Caco-2 (cell line): ENCODE measurements around the gene LTBP3. TPM values are rescaled to one million over a fixed set of nuclear protein-coding genes. Genes with fewer than 3 reads are reported as not detected.
A peak's percentile ranks its signal among the peaks of the same experiment; 100 is the strongest.

Experiments
- BruUV-seq: library from RNA; stranded (reverse); fragments of 400-500 nt; replicated peaks from 2 replicates; lab custom pipeline; 2021; lab: Mats Ljungman, UMichigan
- CTCF ChIA-PET: fragments of 300-600 bp; sonication (Branson Sonifier 250); formaldehyde crosslinking; loops from one replicate; lab custom pipeline; 2022; ENCODE audit warnings: antibody characterized with exemption; lab: Charles Lee
- POLR2A ChIA-PET: fragments of 300-600 bp; sonication (Branson Sonifier 250); formaldehyde crosslinking; loops from one replicate; lab custom pipeline; 2022; ENCODE audit warnings: antibody characterized with exemption; lab: Charles Lee
- DNase-seq, 2 experiments: peaks; one replicate each; pipeline versions ENCODE4 v3.0.0 to v3.0.0-alpha.2; 2020 to 2022
- H3K27me3 ChIP-seq: replicated peaks from 2 replicates; pipeline ENCODE4 v1.6.0; 2011; ENCODE audit warnings: low read length; ENCODE audit not compliant: control insufficient read depth, insufficient read depth
- H3K36me3 ChIP-seq: 2 replicates; pipeline ENCODE4 v1.5.1; 2011; ENCODE audit warnings: low read length; ENCODE audit not compliant: control insufficient read depth, insufficient read depth
- H3K4me1 ChIP-seq: fragments of 250-450 bp; sonication (Bioruptor Pico); 2 replicates; pipeline ENCODE4 v1.5.1; 2020; ENCODE audit warnings: mild to moderate bottlenecking
- H3K4me3 ChIP-seq: 2 replicates; pipeline ENCODE4 v1.5.1; 2011; ENCODE audit warnings: low read depth, mild to moderate bottlenecking, control low read depth, low read length
- H3K9me3 ChIP-seq: fragments of 250-450 bp; sonication (Bioruptor Pico); 2 replicates; pipeline ENCODE4 v1.5.1; 2020; ENCODE audit warnings: mild to moderate bottlenecking, moderate library complexity
- H3K27ac Mint-ChIP-seq: one replicate; pipeline ENCODE4 v1.8.0; 2022; ENCODE audit warnings: mixed read lengths; ENCODE audit not compliant: unreplicated experiment
- H3K27me3 Mint-ChIP-seq: one replicate; pipeline ENCODE4 v1.8.0; 2022; ENCODE audit warnings: mixed read lengths; ENCODE audit not compliant: insufficient read depth, unreplicated experiment
- H3K36me3 Mint-ChIP-seq: one replicate; pipeline ENCODE4 v1.8.0; 2022; ENCODE audit warnings: mild to moderate bottlenecking, mixed read lengths; ENCODE audit not compliant: insufficient read depth, unreplicated experiment
- H3K4me1 Mint-ChIP-seq: one replicate; pipeline ENCODE4 v1.8.0; 2022; ENCODE audit warnings: low read depth, mixed read lengths; ENCODE audit not compliant: unreplicated experiment
- H3K4me3 Mint-ChIP-seq: one replicate; pipeline ENCODE4 v1.8.0; 2022; ENCODE audit warnings: mild to moderate bottlenecking, moderate library complexity, mixed read lengths; ENCODE audit not compliant: unreplicated experiment
- H3K9me3 Mint-ChIP-seq: one replicate; pipeline ENCODE4 v1.8.0; 2022; ENCODE audit warnings: mixed read lengths; ENCODE audit not compliant: unreplicated experiment
- CTCF ChIP-seq, 2 experiments: fragments of 200-600 bp in 1 of 2; IDR thresholded peaks; 1 replicate in 1 of 2; 2 replicates in 1 of 2; pipeline versions ENCODE4 v1.5.1 to v1.8.0; 2011 to 2022; ENCODE audit warnings: antibody characterized with exemption in 1 of 2, control low read depth in 1 of 2, inconsistent platforms in 1 of 2, low read depth in 1 of 2, low read length in 1 of 2, mild to moderate bottlenecking in 1 of 2, moderate library complexity in 1 of 2; ENCODE audit not compliant: insufficient read depth in 1 of 2, severe bottlenecking in 1 of 2, unreplicated experiment in 1 of 2
- intact Hi-C: fragments of 100-400 bp; cut with micrococcal nuclease; formaldehyde crosslinking; loops from one replicate; pipeline ENCODE4 v1.10.0; 2022; ENCODE audit not compliant: unreplicated experiment
- total RNA-seq: library from RNA; stranded (reverse); gene quantifications from 2 replicates; pipeline ENCODE4 v1.2.3, GENCODE V29; 2022

Gene LTBP3
- total RNA-seq, 1 experiment from 2014 or later = 91.2 TPM

GRCh38 chr11:65576867-65577755 is 19.0 kb upstream of the LTBP3 start:
- Histone ChIP-seq H3K27me3 (no peaks in the 10 kb centered on the region), H3K9me3 (no peaks in the 10 kb centered on the region), H3K4me1 (peaks cover 28% of the 10 kb centered on the region), H3K36me3 (no peaks in the 10 kb centered on the region; the same call in 1 of the 2 replicates), H3K4me3 (peak overlapping the region; percentile 56)
- H3K9me3 Mint-ChIP-seq = no peaks in the 10 kb centered on the region
- peak overlapping the region; percentile 98 for H3K4me3 Mint-ChIP-seq
- TF ChIP-seq CTCF (IDR thresholded peaks at IDR 0.05; ENCODE audit: insufficient read depth in 1 of 2, low read depth in 1 of 2, low read length in 1 of 2, severe bottlenecking in 1 of 2, unreplicated experiment in 1 of 2) = no peak
- no peak for DNase-seq
- H3K36me3 Mint-ChIP-seq = peaks cover 40% of the 10 kb centered on the region
- peaks cover 8% of the 10 kb centered on the region for H3K4me1 Mint-ChIP-seq
- no peaks in the 10 kb centered on the region for H3K27me3 Mint-ChIP-seq
- intact Hi-C loops = no loop called here
- H3K27ac Mint-ChIP-seq = peak overlapping the region; percentile 25
- ChIA-PET POLR2A (no interaction called here), CTCF (interaction anchor here (0.6 to 1.4 kb wide), 3 partner anchors 15 to 30 kb away, joined by 3 to 4 read pairs (median 4); no protein-coding TSS in a partner anchor)
- BruUV-seq = no TSS peak

- no peaks in the 10 kb centered on the region for H3K27me3 Mint-ChIP-seq
- peaks cover 45% of the 10 kb centered on the region for H3K36me3 Mint-ChIP-seq
- ChIA-PET POLR2A (interaction anchor here (0.6 to 1.0 kb wide), 2 partner anchors 71 to 301 kb away, joined by 4 read pairs; no protein-coding TSS in a partner anchor), CTCF (interaction anchor here (0.5 to 1.0 kb wide), 3 partner anchors 15 to 259 kb away, joined by 3 to 5 read pairs (median 3); no protein-coding TSS in a partner anchor)
- H3K4me3 Mint-ChIP-seq = peak overlapping the region; percentile 98
- peak overlapping the region; percentile 56 for H3K4me3 ChIP-seq
- no peaks in the 10 kb centered on the region for H3K27me3 ChIP-seq
- no peaks in the 10 kb centered on the region for H3K9me3 Mint-ChIP-seq
- TF ChIP-seq CTCF (IDR thresholded peaks at IDR 0.05; ENCODE audit: insufficient read depth in 1 of 2, low read depth in 1 of 2, low read length in 1 of 2, severe bottlenecking in 1 of 2, unreplicated experiment in 1 of 2) = no peak
- H3K4me1 ChIP-seq = peaks cover 35% of the 10 kb centered on the region
- H3K4me1 Mint-ChIP-seq = peaks cover 15% of the 10 kb centered on the region
- no TSS peak for BruUV-seq
- no peaks in the 10 kb centered on the region for H3K9me3 ChIP-seq
- intact Hi-C loops = no loop called here
- no peaks in the 10 kb centered on the region; the same call in 1 of the 2 replicates for H3K36me3 ChIP-seq
- peak overlapping the region; percentile 25 for H3K27ac Mint-ChIP-seq
- no peak for DNase-seq
Measured at GRCh38 chr11:65576232-65576866, 18.2 kb upstream of the LTBP3 start.
